Measurements from ENCODE around the gene KRT9. TPM values are rescaled to one million over a fixed set of nuclear protein-coding genes. Genes with fewer than 3 reads are reported as not detected.

Gene KRT9
- total and polyA plus RNA-seq, 4 donors = not detected

- Histone ChIP-seq H3K4me1 (ENCODE audit: control insufficient read depth in 5 of 5, insufficient read depth in 5 of 5, low read length in 5 of 5) (peaks cover 0 to 12% (median 0%) of the 10 kb centered on the region in 5 donors), H3K36me3 (ENCODE audit: control insufficient read depth in 4 of 4, insufficient read depth in 4 of 4, low read length in 4 of 4) (no peaks in the 10 kb centered on the region), H3K27ac (ENCODE audit: low read depth in 1 of 2, low read length in 1 of 2) (no peak overlapping the region), H3K9me3 (ENCODE audit: control insufficient read depth in 4 of 4, insufficient read depth in 3 of 4, low read length in 3 of 4) (peaks cover 0 to 5% (median 0%) of the 10 kb centered on the region in 4 donors), H3K4me3 (no peak overlapping the region), H3K9ac (ENCODE audit: insufficient read depth in 1 of 2, low read length in 2 of 2) (no peak overlapping the region), H3K27me3 (ENCODE audit: control insufficient read depth in 3 of 3, insufficient read depth in 3 of 3, low read length in 2 of 3) (no peaks in the 10 kb centered on the region)
- ATAC-seq (ENCODE audit: insufficient read depth, low FRiP score) (no peak), DNase-seq (no peak)
- WGBS, 2 donors = 52 to 82% methylated on average over 2 of the region's 2 CpGs
- TF ChIP-seq, protein P1, sequence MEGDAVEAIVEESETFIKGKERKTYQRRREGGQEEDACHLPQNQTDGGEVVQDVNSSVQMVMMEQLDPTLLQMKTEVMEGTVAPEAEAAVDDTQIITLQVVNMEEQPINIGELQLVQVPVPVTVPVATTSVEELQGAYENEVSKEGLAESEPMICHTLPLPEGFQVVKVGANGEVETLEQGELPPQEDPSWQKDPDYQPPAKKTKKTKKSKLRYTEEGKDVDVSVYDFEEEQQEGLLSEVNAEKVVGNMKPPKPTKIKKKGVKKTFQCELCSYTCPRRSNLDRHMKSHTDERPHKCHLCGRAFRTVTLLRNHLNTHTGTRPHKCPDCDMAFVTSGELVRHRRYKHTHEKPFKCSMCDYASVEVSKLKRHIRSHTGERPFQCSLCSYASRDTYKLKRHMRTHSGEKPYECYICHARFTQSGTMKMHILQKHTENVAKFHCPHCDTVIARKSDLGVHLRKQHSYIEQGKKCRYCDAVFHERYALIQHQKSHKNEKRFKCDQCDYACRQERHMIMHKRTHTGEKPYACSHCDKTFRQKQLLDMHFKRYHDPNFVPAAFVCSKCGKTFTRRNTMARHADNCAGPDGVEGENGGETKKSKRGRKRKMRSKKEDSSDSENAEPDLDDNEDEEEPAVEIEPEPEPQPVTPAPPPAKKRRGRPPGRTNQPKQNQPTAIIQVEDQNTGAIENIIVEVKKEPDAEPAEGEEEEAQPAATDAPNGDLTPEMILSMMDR (IDR thresholded peaks at IDR 0.05; ENCODE audit: control extremely low read depth, extremely low read depth) = no peak
These were observed 29.5 kb downstream of the KRT9 start for GRCh38 chr17:41542357-41542756.

GRCh38 chr17:41540921-41541625 is 30.8 kb downstream of the KRT9 start:
- no peak for ATAC-seq (ENCODE audit: insufficient read depth, low FRiP score)
- H3K9ac ChIP-seq (ENCODE audit: insufficient read depth in 1 of 2, low read length in 2 of 2) = no peak overlapping the region
- WGBS, 2 donors = 84 to 90% methylated on average over 10 of the region's 10 CpGs
- no peak for DNase-seq
- TF ChIP-seq, protein P1 (IDR thresholded peaks at IDR 0.05; ENCODE audit: control extremely low read depth, extremely low read depth) = no peak
- H3K36me3 ChIP-seq (ENCODE audit: control insufficient read depth in 4 of 4, insufficient read depth in 4 of 4, low read length in 4 of 4) = no peaks in the 10 kb centered on the region
- H3K4me3 ChIP-seq = no peak overlapping the region
- no peaks in the 10 kb centered on the region for H3K27me3 ChIP-seq (ENCODE audit: control insufficient read depth in 3 of 3, insufficient read depth in 3 of 3, low read length in 2 of 3)
- H3K27ac ChIP-seq (ENCODE audit: low read depth in 1 of 2, low read length in 1 of 2) = no peak overlapping the region
- no peaks in the 10 kb centered on the region for H3K9me3 ChIP-seq (ENCODE audit: control insufficient read depth in 4 of 4, insufficient read depth in 3 of 4, low read length in 3 of 4)
- peaks cover 0 to 12% (median 0%) of the 10 kb centered on the region in 5 donors for H3K4me1 ChIP-seq (ENCODE audit: control insufficient read depth in 5 of 5, insufficient read depth in 5 of 5, low read length in 5 of 5)

DNA sequence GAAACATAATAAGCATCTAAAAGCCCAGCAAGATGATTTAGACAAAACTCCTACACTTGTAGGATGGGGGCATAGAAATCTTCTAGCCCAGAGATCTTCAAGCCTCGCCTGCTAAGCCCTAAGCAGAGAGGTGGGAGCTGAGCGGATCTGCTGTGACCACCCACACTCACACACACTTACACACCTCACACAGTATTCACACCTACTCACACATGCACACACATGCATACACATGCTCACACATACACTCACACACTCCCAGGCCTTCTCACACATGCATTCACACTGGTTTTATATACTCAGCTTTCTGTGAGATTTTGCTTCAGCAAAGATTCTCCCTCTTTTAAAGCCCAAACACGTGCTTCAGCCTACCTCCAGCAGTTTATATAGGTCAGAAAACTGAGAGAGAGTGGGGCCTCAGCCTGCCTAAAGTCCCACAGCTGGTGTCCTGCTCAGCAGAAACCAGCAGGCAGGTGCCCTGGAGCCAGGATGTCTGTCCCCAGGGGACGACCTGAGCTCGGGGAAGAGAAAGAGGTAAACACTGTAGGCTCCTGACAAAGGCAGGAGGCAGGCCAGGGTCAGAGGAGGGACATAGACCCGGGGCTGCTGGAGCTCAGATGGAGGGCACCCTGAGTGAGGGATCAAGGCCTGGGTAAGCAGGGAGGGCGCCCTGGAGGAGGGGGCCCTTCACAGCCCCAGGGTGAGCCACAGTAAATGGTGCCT is 31.7 kb downstream of the KRT9 start:
- 71 to 75% methylated on average over 7 of the region's 7 CpGs for WGBS, 2 donors
- Histone ChIP-seq H3K27me3 (ENCODE audit: control insufficient read depth in 3 of 3, insufficient read depth in 3 of 3, low read length in 2 of 3) (no peaks in the 10 kb centered on the region), H3K27ac (ENCODE audit: low read depth in 1 of 2, low read length in 1 of 2) (no peak overlapping the region), H3K36me3 (ENCODE audit: control insufficient read depth in 4 of 4, insufficient read depth in 4 of 4, low read length in 4 of 4) (no peaks in the 10 kb centered on the region), H3K9ac (ENCODE audit: insufficient read depth in 1 of 2, low read length in 2 of 2) (no peak overlapping the region), H3K4me3 (no peak overlapping the region), H3K9me3 (ENCODE audit: control insufficient read depth in 4 of 4, insufficient read depth in 3 of 4, low read length in 3 of 4) (no peaks in the 10 kb centered on the region), H3K4me1 (ENCODE audit: control insufficient read depth in 5 of 5, insufficient read depth in 5 of 5, low read length in 5 of 5) (peaks cover 0 to 12% (median 0%) of the 10 kb centered on the region in 5 donors)
- TF ChIP-seq, protein P1 (IDR thresholded peaks at IDR 0.05; ENCODE audit: control extremely low read depth, extremely low read depth) = no peak
- no peak for DNase-seq
- no peak for ATAC-seq (ENCODE audit: insufficient read depth, low FRiP score)
